ENCODE measurements around the gene PRKCH. TPM values are rescaled to one million over a fixed set of nuclear protein-coding genes. Genes with fewer than 3 reads are reported as not detected.

The PRKCH gene
- total and polyA plus RNA-seq, 10 of the 15 experiments (the other 5 are each of a cell fraction or from before 2014, with no cell fraction given) = 10.7 to 140 (median 33.2) TPM

- TF ChIP-seq ELK1 (IDR thresholded peaks at IDR 0.05; ENCODE audit: low read depth, low read length) (no peak), SRF (IDR thresholded peaks at IDR 0.05; ENCODE audit: low read depth in 2 of 2, low read length in 2 of 2) (no peak), EED (IDR thresholded peaks at IDR 0.05; ENCODE audit: low read depth) (no peak), E4F1 (IDR thresholded peaks at IDR 0.05; ENCODE audit: borderline replicate concordance, partially characterized antibody) (no peak), BHLHE40 (IDR thresholded peaks at IDR 0.05; ENCODE audit: borderline replicate concordance in 1 of 2, low read depth in 2 of 2, low read length in 1 of 2) (no peak), EGR1 (IDR thresholded peaks at IDR 0.05; ENCODE audit: borderline replicate concordance in 1 of 2, low read depth in 2 of 2, low read length in 2 of 2) (no peak), RELB (IDR thresholded peaks at IDR 0.05; ENCODE audit: low read depth) (no peak)
These were observed 263.0 kb downstream of the PRKCH start (continued) for GRCh38 chr14:61584331-61584741.

Measured in GM12878 (cell line).